Measurements from ENCODE around the gene FHIP1A.

DNA sequence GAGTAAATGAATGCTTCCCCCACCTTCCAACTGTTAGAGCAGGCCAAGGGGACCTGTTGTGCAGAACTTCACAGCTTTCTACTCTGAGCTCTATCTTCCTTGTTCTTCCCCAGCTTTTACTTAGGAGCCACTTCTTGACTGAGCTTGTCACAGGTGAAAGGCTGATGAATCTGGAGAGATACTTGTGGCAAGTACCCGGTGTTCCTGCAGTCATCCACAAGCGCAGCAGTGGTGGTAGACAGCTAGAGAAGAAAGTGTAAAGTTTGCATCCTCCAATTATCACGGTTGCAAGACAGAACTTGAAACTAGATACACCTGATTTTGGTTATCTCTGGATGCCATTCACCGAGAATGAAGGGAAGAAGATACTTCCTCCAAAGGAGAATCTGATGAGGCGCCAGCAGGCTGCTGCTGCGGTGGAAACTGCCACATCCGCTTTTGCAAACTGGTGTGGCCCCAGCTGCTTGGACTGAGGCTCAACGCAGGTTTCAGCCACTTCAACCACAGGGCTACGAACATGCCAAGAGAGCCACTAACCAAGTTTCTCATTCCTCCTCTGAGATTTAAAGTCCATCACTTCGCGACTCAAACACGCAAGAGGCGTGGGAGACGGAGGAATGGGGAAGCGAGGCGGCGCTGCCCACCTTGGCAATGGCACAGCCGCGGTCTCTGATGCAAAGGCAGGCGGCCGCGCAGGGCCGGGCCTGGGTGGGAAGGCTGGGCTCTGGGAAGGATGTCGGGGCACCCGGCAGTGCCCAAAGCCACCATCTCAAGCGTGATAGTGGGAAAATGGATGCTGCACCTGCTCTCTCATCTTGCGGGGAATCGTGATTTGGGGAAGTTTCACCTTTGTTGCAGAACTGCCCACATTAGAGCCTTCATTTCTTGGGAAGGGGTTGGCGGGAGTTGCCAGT lies 1.3 kb upstream of the FHIP1A start:
- TF ChIP-seq POLR2AphosphoS5 (IDR thresholded peaks at IDR 0.05; ENCODE audit: low read depth, low read length) (no peak), SIN3A (IDR thresholded peaks at IDR 0.05; ENCODE audit: borderline replicate concordance, insufficient read depth, low read depth, low read length) (no peak), TCF7L2 (IDR thresholded peaks at IDR 0.05; ENCODE audit: low read depth, low read length) (no peak)
- TF ChIP-seq, protein P1, sequence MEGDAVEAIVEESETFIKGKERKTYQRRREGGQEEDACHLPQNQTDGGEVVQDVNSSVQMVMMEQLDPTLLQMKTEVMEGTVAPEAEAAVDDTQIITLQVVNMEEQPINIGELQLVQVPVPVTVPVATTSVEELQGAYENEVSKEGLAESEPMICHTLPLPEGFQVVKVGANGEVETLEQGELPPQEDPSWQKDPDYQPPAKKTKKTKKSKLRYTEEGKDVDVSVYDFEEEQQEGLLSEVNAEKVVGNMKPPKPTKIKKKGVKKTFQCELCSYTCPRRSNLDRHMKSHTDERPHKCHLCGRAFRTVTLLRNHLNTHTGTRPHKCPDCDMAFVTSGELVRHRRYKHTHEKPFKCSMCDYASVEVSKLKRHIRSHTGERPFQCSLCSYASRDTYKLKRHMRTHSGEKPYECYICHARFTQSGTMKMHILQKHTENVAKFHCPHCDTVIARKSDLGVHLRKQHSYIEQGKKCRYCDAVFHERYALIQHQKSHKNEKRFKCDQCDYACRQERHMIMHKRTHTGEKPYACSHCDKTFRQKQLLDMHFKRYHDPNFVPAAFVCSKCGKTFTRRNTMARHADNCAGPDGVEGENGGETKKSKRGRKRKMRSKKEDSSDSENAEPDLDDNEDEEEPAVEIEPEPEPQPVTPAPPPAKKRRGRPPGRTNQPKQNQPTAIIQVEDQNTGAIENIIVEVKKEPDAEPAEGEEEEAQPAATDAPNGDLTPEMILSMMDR (IDR thresholded peaks at IDR 0.05): no peak
- TF ChIP-seq, protein P2, sequence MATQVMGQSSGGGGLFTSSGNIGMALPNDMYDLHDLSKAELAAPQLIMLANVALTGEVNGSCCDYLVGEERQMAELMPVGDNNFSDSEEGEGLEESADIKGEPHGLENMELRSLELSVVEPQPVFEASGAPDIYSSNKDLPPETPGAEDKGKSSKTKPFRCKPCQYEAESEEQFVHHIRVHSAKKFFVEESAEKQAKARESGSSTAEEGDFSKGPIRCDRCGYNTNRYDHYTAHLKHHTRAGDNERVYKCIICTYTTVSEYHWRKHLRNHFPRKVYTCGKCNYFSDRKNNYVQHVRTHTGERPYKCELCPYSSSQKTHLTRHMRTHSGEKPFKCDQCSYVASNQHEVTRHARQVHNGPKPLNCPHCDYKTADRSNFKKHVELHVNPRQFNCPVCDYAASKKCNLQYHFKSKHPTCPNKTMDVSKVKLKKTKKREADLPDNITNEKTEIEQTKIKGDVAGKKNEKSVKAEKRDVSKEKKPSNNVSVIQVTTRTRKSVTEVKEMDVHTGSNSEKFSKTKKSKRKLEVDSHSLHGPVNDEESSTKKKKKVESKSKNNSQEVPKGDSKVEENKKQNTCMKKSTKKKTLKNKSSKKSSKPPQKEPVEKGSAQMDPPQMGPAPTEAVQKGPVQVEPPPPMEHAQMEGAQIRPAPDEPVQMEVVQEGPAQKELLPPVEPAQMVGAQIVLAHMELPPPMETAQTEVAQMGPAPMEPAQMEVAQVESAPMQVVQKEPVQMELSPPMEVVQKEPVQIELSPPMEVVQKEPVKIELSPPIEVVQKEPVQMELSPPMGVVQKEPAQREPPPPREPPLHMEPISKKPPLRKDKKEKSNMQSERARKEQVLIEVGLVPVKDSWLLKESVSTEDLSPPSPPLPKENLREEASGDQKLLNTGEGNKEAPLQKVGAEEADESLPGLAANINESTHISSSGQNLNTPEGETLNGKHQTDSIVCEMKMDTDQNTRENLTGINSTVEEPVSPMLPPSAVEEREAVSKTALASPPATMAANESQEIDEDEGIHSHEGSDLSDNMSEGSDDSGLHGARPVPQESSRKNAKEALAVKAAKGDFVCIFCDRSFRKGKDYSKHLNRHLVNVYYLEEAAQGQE (IDR thresholded peaks at IDR 0.05; ENCODE audit: insufficient read depth in 1 of 2, low read depth in 2 of 2, low read length in 1 of 2): no peak

Measured in Panc1 (cell line).